Nephron (organoid): Measurements from ENCODE around the gene TXLNA.

Source experiments
- H3K27ac Mint-ChIP-seq, 3 experiments: 2 replicates each; pipeline ENCODE4 v1.8.0; 2020; ENCODE audit warnings: mixed read lengths in 3 of 3, mild to moderate bottlenecking in 2 of 3, moderate library complexity in 1 of 3
- H3K27me3 Mint-ChIP-seq: 2 replicates; pipeline ENCODE4 v1.8.0; 2021; ENCODE audit warnings: low read depth, mild to moderate bottlenecking, moderate library complexity, mixed read lengths
- H3K36me3 Mint-ChIP-seq: 2 replicates; pipeline ENCODE4 v1.8.0; 2020; ENCODE audit warnings: low read depth, mixed read lengths
- H3K4me1 Mint-ChIP-seq: 2 replicates; pipeline ENCODE4 v1.8.0; 2020; ENCODE audit warnings: mixed read lengths
- H3K4me3 Mint-ChIP-seq, 3 experiments: 2 replicates each; pipeline ENCODE4 v1.8.0; 2020; ENCODE audit warnings: mild to moderate bottlenecking in 3 of 3, mixed read lengths in 3 of 3, moderate library complexity in 2 of 3
- H3K9me3 Mint-ChIP-seq: 2 replicates; pipeline ENCODE4 v1.8.0; 2020; ENCODE audit warnings: mixed read lengths
- TF ChIP-seq, protein P1 (sequence below), 3 experiments: fragments of 200-600 bp; sonication (generic); IDR thresholded peaks; one replicate each; pipeline ENCODE4 v1.5.0; 2021; ENCODE audit warnings: antibody characterized with exemption in 3 of 3; ENCODE audit not compliant: unreplicated experiment in 3 of 3

Gene TXLNA

DNA sequence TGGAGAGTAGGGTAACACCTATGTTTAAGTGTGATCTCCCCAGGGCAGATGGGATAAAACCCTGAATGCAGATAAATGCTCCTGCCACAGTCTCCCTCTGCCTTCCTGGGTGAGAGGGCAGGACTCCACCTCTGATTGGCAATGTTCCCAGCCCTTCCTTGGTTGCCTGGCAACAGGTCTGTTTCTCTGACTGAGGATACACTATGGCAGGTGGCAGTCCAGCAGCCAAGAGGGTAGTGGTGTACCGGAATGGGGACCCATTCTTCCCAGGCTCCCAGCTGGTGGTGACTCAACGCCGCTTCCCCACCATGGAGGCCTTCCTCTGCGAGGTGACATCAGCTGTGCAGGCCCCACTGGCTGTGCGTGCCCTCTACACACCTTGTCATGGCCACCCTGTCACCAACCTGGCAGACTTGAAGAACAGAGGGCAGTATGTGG is 29.4 kb downstream of the TXLNA start, which contains the start of gene DCDC2B:
Gene DCDC2B, plus strand, starts transcription at position 199 of the 438 bp plus-strand sequence. Its CDS starts 5 bp downstream, at position 204.
- H3K27ac Mint-ChIP-seq, result peak within 1 kb of the TSS in 1 of 3 experiments; percentile 48
- TF ChIP-seq, protein P1, sequence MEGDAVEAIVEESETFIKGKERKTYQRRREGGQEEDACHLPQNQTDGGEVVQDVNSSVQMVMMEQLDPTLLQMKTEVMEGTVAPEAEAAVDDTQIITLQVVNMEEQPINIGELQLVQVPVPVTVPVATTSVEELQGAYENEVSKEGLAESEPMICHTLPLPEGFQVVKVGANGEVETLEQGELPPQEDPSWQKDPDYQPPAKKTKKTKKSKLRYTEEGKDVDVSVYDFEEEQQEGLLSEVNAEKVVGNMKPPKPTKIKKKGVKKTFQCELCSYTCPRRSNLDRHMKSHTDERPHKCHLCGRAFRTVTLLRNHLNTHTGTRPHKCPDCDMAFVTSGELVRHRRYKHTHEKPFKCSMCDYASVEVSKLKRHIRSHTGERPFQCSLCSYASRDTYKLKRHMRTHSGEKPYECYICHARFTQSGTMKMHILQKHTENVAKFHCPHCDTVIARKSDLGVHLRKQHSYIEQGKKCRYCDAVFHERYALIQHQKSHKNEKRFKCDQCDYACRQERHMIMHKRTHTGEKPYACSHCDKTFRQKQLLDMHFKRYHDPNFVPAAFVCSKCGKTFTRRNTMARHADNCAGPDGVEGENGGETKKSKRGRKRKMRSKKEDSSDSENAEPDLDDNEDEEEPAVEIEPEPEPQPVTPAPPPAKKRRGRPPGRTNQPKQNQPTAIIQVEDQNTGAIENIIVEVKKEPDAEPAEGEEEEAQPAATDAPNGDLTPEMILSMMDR (IDR thresholded peaks at IDR 0.05; ENCODE audit: unreplicated experiment in 3 of 3), result no peak
- peak within 1 kb of the TSS in 2 of 3 experiments; percentile 40 to 58 for H3K4me3 Mint-ChIP-seq

DNA sequence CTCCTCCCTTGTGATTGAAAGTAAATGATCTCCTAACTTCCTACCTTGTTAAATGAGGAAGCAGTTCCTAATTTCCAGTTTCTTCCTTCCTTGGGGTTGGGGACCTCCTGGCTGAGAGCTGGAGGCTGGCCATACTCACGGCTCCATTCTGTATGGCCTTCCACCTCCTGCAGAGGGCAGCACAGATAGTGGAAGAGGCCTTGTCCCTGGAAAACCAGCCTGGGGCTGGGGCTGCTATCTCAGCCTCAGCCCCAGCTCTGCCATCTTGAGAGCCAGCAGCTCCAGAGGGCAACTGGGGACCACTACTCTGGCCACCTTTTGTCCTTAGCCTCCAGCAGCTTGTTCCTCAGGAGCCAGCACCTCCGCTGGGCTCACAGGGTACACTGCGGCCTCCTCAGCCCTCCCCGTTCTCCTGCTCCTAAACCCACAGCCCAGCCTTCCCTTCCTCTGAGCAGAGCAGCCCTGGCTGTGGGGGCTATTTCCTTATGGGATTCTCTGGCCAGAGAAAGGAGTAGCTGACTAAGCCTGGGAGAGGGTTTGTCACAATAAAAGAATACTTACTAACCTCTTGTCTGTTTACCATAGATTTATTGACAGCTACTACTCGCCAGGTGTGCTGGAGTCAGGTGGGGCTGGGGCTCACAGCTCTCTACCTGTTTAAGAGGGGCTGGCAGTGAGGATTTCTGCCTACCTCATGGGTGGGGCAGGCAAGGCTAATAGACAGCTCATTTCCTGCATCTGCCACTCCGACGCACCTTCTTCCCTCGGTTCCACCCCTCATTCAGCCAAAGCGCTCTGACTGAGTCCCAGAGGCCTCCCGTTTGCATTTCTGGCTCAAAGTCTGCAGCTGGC is 36.4 kb downstream of the TXLNA start:
- Mint-ChIP-seq H3K36me3 (peaks cover 26% of the 10 kb centered on the region), H3K4me1 (peaks cover 10% of the 10 kb centered on the region), H3K9me3 (no peaks in the 10 kb centered on the region), H3K27ac (peak overlapping the region; percentile 45 to 68 (median 54)), H3K4me3 (peak overlapping the region in 2 of 3 experiments; percentile 7 to 14), H3K27me3 (no peaks in the 10 kb centered on the region)
- TF ChIP-seq, protein P1 (IDR thresholded peaks at IDR 0.05; ENCODE audit: unreplicated experiment in 3 of 3), result peak; percentile 57 to 76 (median 71)

More for the DNA sequence above, 29.4 kb downstream of the TXLNA start, which contains the start of gene DCDC2B:
- no peaks in the 10 kb centered on the region for H3K36me3 Mint-ChIP-seq
- H3K4me1 Mint-ChIP-seq, result peaks cover 11% of the 10 kb centered on the region
- no peaks in the 10 kb centered on the region for H3K9me3 Mint-ChIP-seq
- H3K27me3 Mint-ChIP-seq, result no peaks in the 10 kb centered on the region

GRCh38 chr1:32216566-32216965 is 37.1 kb downstream of the TXLNA start:
- Mint-ChIP-seq H3K27me3 (no peaks in the 10 kb centered on the region), H3K36me3 (peaks cover 26% of the 10 kb centered on the region), H3K9me3 (no peaks in the 10 kb centered on the region), H3K27ac (no peak overlapping the region), H3K4me3 (no peak overlapping the region), H3K4me1 (peaks cover 15% of the 10 kb centered on the region)
- TF ChIP-seq, protein P1 (IDR thresholded peaks at IDR 0.05; ENCODE audit: unreplicated experiment in 3 of 3), result no peak

GRCh38 chr1:32219022-32219421 is 39.5 kb downstream of the TXLNA start:
- H3K4me1 Mint-ChIP-seq, result peaks cover 28% of the 10 kb centered on the region
- TF ChIP-seq, protein P1 (IDR thresholded peaks at IDR 0.05; ENCODE audit: unreplicated experiment in 3 of 3), result no peak
- peak overlapping the region in 1 of 3 experiments; percentile 17 for H3K27ac Mint-ChIP-seq

DNA sequence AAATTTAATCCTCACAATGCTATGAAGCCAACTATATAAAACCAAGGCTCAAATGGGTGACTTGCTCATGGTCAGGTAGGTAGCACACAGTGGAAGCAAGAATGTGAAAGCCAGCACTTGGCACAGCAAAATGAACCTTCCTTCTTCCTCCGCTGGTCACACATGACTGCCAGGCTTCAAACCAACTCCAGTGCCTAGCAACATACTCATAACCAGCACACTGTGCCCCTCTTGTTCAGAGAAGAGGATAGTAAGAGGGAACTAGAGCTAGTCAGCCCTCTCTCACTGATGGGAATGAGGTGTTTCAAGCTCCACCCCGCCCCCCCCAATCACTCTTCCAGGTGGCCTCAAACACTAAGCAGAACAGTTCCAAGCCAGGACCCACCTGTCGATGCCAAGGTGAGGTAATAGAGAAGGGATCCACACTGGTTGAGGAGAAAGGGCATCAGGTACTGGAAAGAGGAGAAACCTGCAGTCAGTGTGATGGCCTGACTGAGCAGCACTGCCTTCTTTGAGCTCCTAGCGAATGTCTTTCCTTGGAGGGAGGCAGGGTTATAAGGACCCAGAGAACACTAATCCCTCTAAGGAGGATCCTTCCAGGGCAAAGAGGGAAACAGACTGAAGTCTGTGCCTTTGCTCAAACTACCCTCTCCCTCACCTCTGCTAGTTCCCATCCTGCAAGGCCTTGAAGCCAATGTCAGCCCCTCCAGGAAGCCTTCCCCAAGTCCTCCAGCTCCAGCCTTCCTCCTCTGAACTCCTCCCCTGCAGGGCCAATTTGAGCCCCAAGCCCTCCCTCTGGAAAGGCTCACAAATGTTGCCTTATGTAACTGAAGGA is 41.5 kb downstream of the TXLNA start:
- Mint-ChIP-seq H3K9me3 (no peaks in the 10 kb centered on the region), H3K4me1 (peaks cover 27% of the 10 kb centered on the region), H3K36me3 (peaks cover 33% of the 10 kb centered on the region), H3K4me3 (peak overlapping the region; percentile 98 to 99 (median 99)), H3K27ac (peak overlapping the region; percentile 92 to 94 (median 92)), H3K27me3 (peaks cover 4% of the 10 kb centered on the region)
- TF ChIP-seq, protein P1 (IDR thresholded peaks at IDR 0.05; ENCODE audit: unreplicated experiment in 3 of 3), result no peak

More at GRCh38 chr1:32219022-32219421, 39.5 kb downstream of the TXLNA start:
- H3K27me3 Mint-ChIP-seq, result peaks cover 4% of the 10 kb centered on the region
- H3K9me3 Mint-ChIP-seq, result no peaks in the 10 kb centered on the region
- H3K36me3 Mint-ChIP-seq, result peaks cover 30% of the 10 kb centered on the region
- H3K4me3 Mint-ChIP-seq, result peak overlapping the region; percentile 26 to 78 (median 38)
